GM18873 (cell line): ENCODE results near the gene SIRT3.

ENCODE experiments used
- ATAC-seq: cut with Tn5 transposase; IDR thresholded peaks from one replicate; pipeline ENCODE4 v1.9.1; 2021; ENCODE audit warnings: mild to moderate bottlenecking, moderate library complexity, moderate number of reproducible peaks; ENCODE audit not compliant: unreplicated experiment, low FRiP score

SIRT3 gene

GRCh38 chr11:271319-271715 lies 35.2 kb upstream of the SIRT3 start:
- ATAC-seq, result no peak

- no peak for ATAC-seq
Measured at GRCh38 chr11:270451-271318, 34.5 kb upstream of the SIRT3 start.

- ATAC-seq, result peak; percentile 65
Measured at GRCh38 chr11:269146-269890, 33.2 kb upstream of the SIRT3 start.

- peak; percentile 32 for ATAC-seq
Measured at GRCh38 chr11:268716-269145, 32.6 kb upstream of the SIRT3 start.

GRCh38 chr11:267491-267994 lies 31.4 kb upstream of the SIRT3 start:
- no peak for ATAC-seq

GRCh38 chr11:266676-267439 lies 30.7 kb upstream of the SIRT3 start:
- no peak for ATAC-seq

GRCh38 chr11:261624-262023 lies 25.5 kb upstream of the SIRT3 start:
- ATAC-seq, result no peak

- ATAC-seq, result no peak
Measured at GRCh38 chr11:259413-259812, 23.3 kb upstream of the SIRT3 start.

- no peak for ATAC-seq
Measured at GRCh38 chr11:257766-258493, 21.8 kb upstream of the SIRT3 start.

- ATAC-seq, result no peak
Measured at GRCh38 chr11:256952-257737, 21.0 kb upstream of the SIRT3 start.

GRCh38 chr11:255816-256215 lies 19.7 kb upstream of the SIRT3 start:
- no peak for ATAC-seq

- no peak for ATAC-seq
Measured at GRCh38 chr11:255176-255575, 19.0 kb upstream of the SIRT3 start.

- no peak for ATAC-seq
Measured at GRCh38 chr11:253886-254270, 17.7 kb upstream of the SIRT3 start.

GRCh38 chr11:253160-253885 lies 17.2 kb upstream of the SIRT3 start:
- ATAC-seq, result no peak

GRCh38 chr11:252666-253065 lies 16.5 kb upstream of the SIRT3 start:
- no peak for ATAC-seq

GRCh38 chr11:251550-251949 lies 15.4 kb upstream of the SIRT3 start:
- no peak for ATAC-seq

GRCh38 chr11:250740-251299 lies 14.7 kb upstream of the SIRT3 start:
- no peak for ATAC-seq

GRCh38 chr11:250274-250673 lies 14.1 kb upstream of the SIRT3 start:
- no peak for ATAC-seq
